ENCODE results near the gene CRELD1.

CRELD1 gene

GRCh38 chr3:9930804-9931418 lies 2.7 kb upstream of the CRELD1 start:
- Histone ChIP-seq H3K9ac (ENCODE audit: low read length) (no peak overlapping the region), H3K27me3 (ENCODE audit: insufficient read depth, low read length) (peaks cover 5% of the 10 kb centered on the region; the same call in 1 of the 2 replicates), H3K36me3 (ENCODE audit: insufficient read depth, low read length) (peaks cover 7% of the 10 kb centered on the region), H3K27ac (ENCODE audit: low read depth, low read length, poor library complexity, severe bottlenecking) (no peak overlapping the region), H3K4me1 (ENCODE audit: insufficient read depth, low read length, severe bottlenecking) (peaks cover 23% of the 10 kb centered on the region), H3K9me2 (ENCODE audit: low read depth, low read length) (no peaks in the 10 kb centered on the region), H4K20me1 (ENCODE audit: insufficient read depth, low read length) (no peaks in the 10 kb centered on the region), H3K4me3 (ENCODE audit: low read depth, low read length, poor library complexity, severe bottlenecking) (no peak overlapping the region), H3K4me2 (ENCODE audit: low read length) (no peak overlapping the region), H3K79me2 (ENCODE audit: insufficient read depth, low read length) (no peaks in the 10 kb centered on the region), H3F3A (ENCODE audit: insufficient read depth, low read length) (no peaks in the 10 kb centered on the region), H2AFZ (ENCODE audit: low read length) (no peak overlapping the region), H3K9me3 (ENCODE audit: low read length) (no peaks in the 10 kb centered on the region)
- TF ChIP-seq EZH2 (IDR thresholded peaks at IDR 0.05; ENCODE audit: borderline replicate concordance, low read length) (no peak), CTCF (IDR thresholded peaks at IDR 0.05; ENCODE audit: low read length) (peak; percentile 37; the same call in 1 of the 2 replicates)

GRCh38 chr3:9932535-9932842 lies 1.1 kb upstream of the CRELD1 start:
- TF ChIP-seq CTCF (IDR thresholded peaks at IDR 0.05; ENCODE audit: low read length) (no peak), EZH2 (IDR thresholded peaks at IDR 0.05; ENCODE audit: borderline replicate concordance, low read length) (no peak)
- Histone ChIP-seq H3K27ac (ENCODE audit: low read depth, low read length, poor library complexity, severe bottlenecking) (no peak overlapping the region), H4K20me1 (ENCODE audit: insufficient read depth, low read length) (no peaks in the 10 kb centered on the region), H3K4me1 (ENCODE audit: insufficient read depth, low read length, severe bottlenecking) (peaks cover 26% of the 10 kb centered on the region), H3K9me2 (ENCODE audit: low read depth, low read length) (no peaks in the 10 kb centered on the region), H3K4me2 (ENCODE audit: low read length) (peak overlapping the region; percentile 85), H3F3A (ENCODE audit: insufficient read depth, low read length) (no peaks in the 10 kb centered on the region), H3K9ac (ENCODE audit: low read length) (peak overlapping the region; percentile 65), H2AFZ (ENCODE audit: low read length) (no peak overlapping the region), H3K36me3 (ENCODE audit: insufficient read depth, low read length) (peaks cover 21% of the 10 kb centered on the region), H3K27me3 (ENCODE audit: insufficient read depth, low read length) (peaks cover 5% of the 10 kb centered on the region; the same call in 1 of the 2 replicates), H3K4me3 (ENCODE audit: low read depth, low read length, poor library complexity, severe bottlenecking) (peak overlapping the region; percentile 74), H3K79me2 (ENCODE audit: insufficient read depth, low read length) (no peaks in the 10 kb centered on the region), H3K9me3 (ENCODE audit: low read length) (no peaks in the 10 kb centered on the region)

- Histone ChIP-seq H3K9me2 (ENCODE audit: low read depth, low read length) (no peaks in the 10 kb centered on the region), H3K4me3 (ENCODE audit: low read depth, low read length, poor library complexity, severe bottlenecking) (peak overlapping the region; percentile 74), H2AFZ (ENCODE audit: low read length) (no peak overlapping the region), H3K4me2 (ENCODE audit: low read length) (peak overlapping the region; percentile 85), H4K20me1 (ENCODE audit: insufficient read depth, low read length) (no peaks in the 10 kb centered on the region), H3K4me1 (ENCODE audit: insufficient read depth, low read length, severe bottlenecking) (peaks cover 26% of the 10 kb centered on the region), H3K9ac (ENCODE audit: low read length) (peak overlapping the region; percentile 65), H3K27ac (ENCODE audit: low read depth, low read length, poor library complexity, severe bottlenecking) (peak overlapping the region; percentile 48), H3K27me3 (ENCODE audit: insufficient read depth, low read length) (peaks cover 5% of the 10 kb centered on the region; the same call in 1 of the 2 replicates), H3K36me3 (ENCODE audit: insufficient read depth, low read length) (peaks cover 25% of the 10 kb centered on the region), H3K79me2 (ENCODE audit: insufficient read depth, low read length) (no peaks in the 10 kb centered on the region), H3K9me3 (ENCODE audit: low read length) (no peaks in the 10 kb centered on the region), H3F3A (ENCODE audit: insufficient read depth, low read length) (no peaks in the 10 kb centered on the region)
- TF ChIP-seq EZH2 (IDR thresholded peaks at IDR 0.05; ENCODE audit: borderline replicate concordance, low read length) (no peak), CTCF (IDR thresholded peaks at IDR 0.05; ENCODE audit: low read length) (peak; percentile 77)
Observed at GRCh38 chr3:9932843-9933560, 632 bp upstream of the CRELD1 start.
